Fibroblast of lung (primary cell): ENCODE data around the gene ADAM33. TPM values are rescaled to one million over a fixed set of nuclear protein-coding genes. Genes with fewer than 3 reads are reported as not detected.

Experiments
- DNase-seq, 2 donors: peaks; one replicate each; pipeline versions ENCODE4 v3.0.0 to v3.0.0-alpha.2; 2010; ENCODE audit warnings: low read depth in 2 of 2
- H2AFZ ChIP-seq: 2 replicates; pipeline ENCODE4 v1.5.1; 2012; ENCODE audit warnings: low read length, control low read depth, inconsistent platforms
- H3K27ac ChIP-seq: 2 replicates; pipeline ENCODE4 v1.5.1; 2011; ENCODE audit warnings: low read length, control low read depth; ENCODE audit not compliant: insufficient read depth
- H3K27me3 ChIP-seq: 2 replicates; pipeline ENCODE4 v1.5.1; 2011; ENCODE audit warnings: mild to moderate bottlenecking, low read length; ENCODE audit not compliant: control insufficient read depth, insufficient read depth
- H3K36me3 ChIP-seq: 2 replicates; pipeline ENCODE4 v1.5.1; 2011; ENCODE audit warnings: low read length; ENCODE audit not compliant: control insufficient read depth, insufficient read depth
- H3K4me1 ChIP-seq: 2 replicates; pipeline ENCODE4 v1.5.1; 2011; ENCODE audit warnings: low read length; ENCODE audit not compliant: control insufficient read depth, insufficient read depth; ENCODE audit errors: extremely low read depth
- H3K4me2 ChIP-seq: 2 replicates; pipeline ENCODE4 v1.5.1; 2011; ENCODE audit warnings: low read length, control low read depth; ENCODE audit not compliant: insufficient read depth; ENCODE audit errors: extremely low read depth
- H3K4me3 ChIP-seq, 4 experiments: fragments of 200-600 bp in 1 of 4; sonication (generic) in 1 of 4; replicated peaks in 1 of 4; 2 replicates each; pipeline ENCODE4 v1.5.1; 2011 to 2016; ENCODE audit warnings: low read length in 4 of 4, low read depth in 3 of 4, mild to moderate bottlenecking in 3 of 4, control low read depth in 2 of 4, inconsistent platforms in 1 of 4, mixed read lengths in 1 of 4; ENCODE audit not compliant: insufficient read depth in 1 of 4; ENCODE audit errors: control extremely low read depth in 1 of 4
- H3K79me2 ChIP-seq: 2 replicates; pipeline ENCODE4 v1.5.1; 2012; ENCODE audit warnings: mild to moderate bottlenecking, low read length, inconsistent platforms; ENCODE audit not compliant: control insufficient read depth, insufficient read depth
- H3K9ac ChIP-seq: 2 replicates; pipeline ENCODE4 v1.5.1; 2011; ENCODE audit warnings: mild to moderate bottlenecking, low read length, control low read depth; ENCODE audit not compliant: insufficient read depth
- H3K9me3 ChIP-seq: 2 replicates; pipeline ENCODE4 v1.5.1; 2012; ENCODE audit warnings: low read depth, low read length; ENCODE audit not compliant: control insufficient read depth, insufficient read depth
- H4K20me1 ChIP-seq: 2 replicates; pipeline ENCODE4 v1.5.1; 2011; ENCODE audit warnings: low read length; ENCODE audit not compliant: control insufficient read depth, insufficient read depth; ENCODE audit errors: extremely low read depth
- EZH2 ChIP-seq: IDR thresholded peaks from 2 replicates; pipeline ENCODE4 v1.5.1; 2012; ENCODE audit warnings: low read length, control low read depth, mild to moderate bottlenecking; ENCODE audit errors: missing control alignments
- polyA plus RNA-seq, 2 donors: library from polyadenylated mRNA; depleted of rRNA in 1 of 2; stranded (reverse) in 1 of 2; unstranded in 1 of 2; fragments of >200 nt; gene quantifications; 2 replicates each; pipeline ENCODE4 v1.2.1, GENCODE V29; 2011 to 2012; ENCODE audit warnings: missing spikeins in 1 of 2
- total RNA-seq: library from RNA; depleted of rRNA; stranded (reverse); fragments of >200 nt; gene quantifications from 2 replicates; pipeline ENCODE4 v1.2.1, GENCODE V29; 2014
- TF ChIP-seq, protein P1 (sequence below), 2 donors: IDR thresholded peaks in 1 of 2; conservative IDR thresholded peaks in 1 of 2; 1 replicate in 1 of 2; 2 replicates in 1 of 2; pipeline ENCODE4 v1.5.1; 2011 to 2012; ENCODE audit warnings: low read length in 2 of 2, control low read depth in 1 of 2, inconsistent platforms in 1 of 2, low read depth in 1 of 2, mild to moderate bottlenecking in 1 of 2

ADAM33 gene
- total and polyA plus RNA-seq, 2 donors (not counting 1 experiment from before 2014, with no cell fraction given): 29.4 to 67.9 TPM

GRCh38 chr20:3693376-3693775 is 11.6 kb upstream of the ADAM33 start:
- H3K4me2 ChIP-seq: no peak overlapping the region
- no peaks in the 10 kb centered on the region for H3K27me3 ChIP-seq
- no peaks in the 10 kb centered on the region for H3K36me3 ChIP-seq
- no peak overlapping the region for H3K4me3 ChIP-seq
- no peak for DNase-seq
- H4K20me1 ChIP-seq: no peaks in the 10 kb centered on the region
- no peak overlapping the region for H3K9ac ChIP-seq
- H3K4me1 ChIP-seq: no peaks in the 10 kb centered on the region
- no peak overlapping the region for H2AFZ ChIP-seq
- no peak overlapping the region for H3K27ac ChIP-seq
- no peaks in the 10 kb centered on the region for H3K9me3 ChIP-seq
- H3K79me2 ChIP-seq: no peaks in the 10 kb centered on the region
- TF ChIP-seq EZH2: no peak
- TF ChIP-seq, protein P1, sequence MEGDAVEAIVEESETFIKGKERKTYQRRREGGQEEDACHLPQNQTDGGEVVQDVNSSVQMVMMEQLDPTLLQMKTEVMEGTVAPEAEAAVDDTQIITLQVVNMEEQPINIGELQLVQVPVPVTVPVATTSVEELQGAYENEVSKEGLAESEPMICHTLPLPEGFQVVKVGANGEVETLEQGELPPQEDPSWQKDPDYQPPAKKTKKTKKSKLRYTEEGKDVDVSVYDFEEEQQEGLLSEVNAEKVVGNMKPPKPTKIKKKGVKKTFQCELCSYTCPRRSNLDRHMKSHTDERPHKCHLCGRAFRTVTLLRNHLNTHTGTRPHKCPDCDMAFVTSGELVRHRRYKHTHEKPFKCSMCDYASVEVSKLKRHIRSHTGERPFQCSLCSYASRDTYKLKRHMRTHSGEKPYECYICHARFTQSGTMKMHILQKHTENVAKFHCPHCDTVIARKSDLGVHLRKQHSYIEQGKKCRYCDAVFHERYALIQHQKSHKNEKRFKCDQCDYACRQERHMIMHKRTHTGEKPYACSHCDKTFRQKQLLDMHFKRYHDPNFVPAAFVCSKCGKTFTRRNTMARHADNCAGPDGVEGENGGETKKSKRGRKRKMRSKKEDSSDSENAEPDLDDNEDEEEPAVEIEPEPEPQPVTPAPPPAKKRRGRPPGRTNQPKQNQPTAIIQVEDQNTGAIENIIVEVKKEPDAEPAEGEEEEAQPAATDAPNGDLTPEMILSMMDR (conservative IDR thresholded peaks at IDR 0.05 in 1 of 2, IDR thresholded peaks at IDR 0.05 in 1 of 2; ENCODE audit: low read depth in 1 of 2, low read length in 2 of 2): no peak

- no peaks in the 10 kb centered on the region for H3K27me3 ChIP-seq
- H3K4me1 ChIP-seq: no peaks in the 10 kb centered on the region
- H3K9me3 ChIP-seq: no peaks in the 10 kb centered on the region
- no peaks in the 10 kb centered on the region for H4K20me1 ChIP-seq
- no peak overlapping the region for H3K27ac ChIP-seq
- no peak for DNase-seq
- TF ChIP-seq EZH2: no peak
- TF ChIP-seq, protein P1 (conservative IDR thresholded peaks at IDR 0.05 in 1 of 2, IDR thresholded peaks at IDR 0.05 in 1 of 2; ENCODE audit: low read depth in 1 of 2, low read length in 2 of 2): no peak
- no peak overlapping the region for H3K9ac ChIP-seq
- H2AFZ ChIP-seq: no peak overlapping the region
- no peak overlapping the region for H3K4me3 ChIP-seq
- no peaks in the 10 kb centered on the region for H3K36me3 ChIP-seq
- H3K79me2 ChIP-seq: no peaks in the 10 kb centered on the region
- no peak overlapping the region for H3K4me2 ChIP-seq
Observed at GRCh38 chr20:3692706-3693294, 11.0 kb upstream of the ADAM33 start.

GRCh38 chr20:3691897-3692296 is 10.1 kb upstream of the ADAM33 start:
- H3K4me1 ChIP-seq: peaks cover 7% of the 10 kb centered on the region
- no peak overlapping the region for H3K4me2 ChIP-seq
- no peak overlapping the region for H3K4me3 ChIP-seq
- no peaks in the 10 kb centered on the region for H3K9me3 ChIP-seq
- no peaks in the 10 kb centered on the region for H3K36me3 ChIP-seq
- H3K9ac ChIP-seq: no peak overlapping the region
- no peak for DNase-seq
- H3K27me3 ChIP-seq: no peaks in the 10 kb centered on the region
- no peak for TF ChIP-seq EZH2
- TF ChIP-seq, protein P1 (conservative IDR thresholded peaks at IDR 0.05 in 1 of 2, IDR thresholded peaks at IDR 0.05 in 1 of 2; ENCODE audit: low read depth in 1 of 2, low read length in 2 of 2): no peak
- no peaks in the 10 kb centered on the region for H3K79me2 ChIP-seq
- H4K20me1 ChIP-seq: no peaks in the 10 kb centered on the region
- H2AFZ ChIP-seq: no peak overlapping the region
- no peak overlapping the region for H3K27ac ChIP-seq
